NCI-H82 treated with DMSO at 0.1 percent for 48 hours (cell line): ENCODE measurements around the gene CACTIN.
"Not testable (repeated sequence)": the region's sequence is repeated elsewhere in the genome, so short reads cannot be mapped to it uniquely, and the experiment has no call there.

Experiments
- DNase-seq: peaks from one replicate; lab custom pipeline; 2025; ENCODE audit not compliant: unreplicated experiment; lab: John Stamatoyannopoulos, UW

CACTIN gene

GRCh38 chr19:3663838-3664237, 37.2 kb upstream of the CACTIN start:
- no peak for DNase-seq

DNA sequence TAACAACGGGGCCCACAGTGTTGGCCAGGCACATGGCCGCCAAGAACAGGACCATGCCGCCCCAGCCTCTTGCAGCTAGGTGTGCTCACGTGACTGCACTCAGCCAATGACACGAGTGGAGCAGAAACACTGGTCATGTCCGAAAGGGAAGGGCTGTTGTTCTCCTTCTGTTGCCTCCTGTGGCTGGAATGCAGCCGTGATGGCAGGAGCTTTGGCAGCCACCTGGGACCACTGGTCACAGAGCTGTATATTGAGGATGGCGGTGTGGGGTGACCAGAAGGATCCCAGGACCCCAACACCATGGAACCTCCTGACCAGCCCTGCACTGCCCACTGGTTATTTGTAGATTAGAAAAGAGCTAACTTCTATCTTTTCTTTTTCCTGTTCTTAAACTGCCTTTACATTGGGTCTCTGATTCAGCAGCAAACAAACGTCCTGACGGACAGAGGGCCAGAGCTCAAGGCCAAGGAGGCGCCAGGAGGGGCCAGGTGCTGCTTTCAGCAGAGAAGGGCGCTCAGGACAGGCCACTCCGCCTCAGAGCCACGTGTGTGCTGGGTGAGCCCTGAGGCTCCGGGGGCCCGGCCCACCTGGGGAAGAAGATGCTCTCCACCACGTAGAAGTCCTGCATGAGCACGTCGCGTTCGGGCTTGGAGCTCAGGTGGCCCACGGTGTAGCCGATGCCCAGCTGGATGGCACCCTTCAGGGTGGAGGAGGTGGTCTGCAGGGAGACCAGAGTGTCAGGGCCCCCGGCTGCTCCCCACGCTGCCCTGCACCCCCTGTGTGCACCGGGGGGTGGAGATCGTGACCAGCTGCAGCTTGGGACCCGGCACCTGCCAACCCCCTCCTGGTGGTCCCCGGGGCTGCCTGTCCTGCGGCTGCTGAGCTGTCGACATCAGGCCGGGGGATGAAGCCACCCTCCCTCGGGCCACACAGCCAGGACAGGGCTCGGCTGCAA, 35.0 kb upstream of the CACTIN start:
- DNase-seq: no peak

DNA sequence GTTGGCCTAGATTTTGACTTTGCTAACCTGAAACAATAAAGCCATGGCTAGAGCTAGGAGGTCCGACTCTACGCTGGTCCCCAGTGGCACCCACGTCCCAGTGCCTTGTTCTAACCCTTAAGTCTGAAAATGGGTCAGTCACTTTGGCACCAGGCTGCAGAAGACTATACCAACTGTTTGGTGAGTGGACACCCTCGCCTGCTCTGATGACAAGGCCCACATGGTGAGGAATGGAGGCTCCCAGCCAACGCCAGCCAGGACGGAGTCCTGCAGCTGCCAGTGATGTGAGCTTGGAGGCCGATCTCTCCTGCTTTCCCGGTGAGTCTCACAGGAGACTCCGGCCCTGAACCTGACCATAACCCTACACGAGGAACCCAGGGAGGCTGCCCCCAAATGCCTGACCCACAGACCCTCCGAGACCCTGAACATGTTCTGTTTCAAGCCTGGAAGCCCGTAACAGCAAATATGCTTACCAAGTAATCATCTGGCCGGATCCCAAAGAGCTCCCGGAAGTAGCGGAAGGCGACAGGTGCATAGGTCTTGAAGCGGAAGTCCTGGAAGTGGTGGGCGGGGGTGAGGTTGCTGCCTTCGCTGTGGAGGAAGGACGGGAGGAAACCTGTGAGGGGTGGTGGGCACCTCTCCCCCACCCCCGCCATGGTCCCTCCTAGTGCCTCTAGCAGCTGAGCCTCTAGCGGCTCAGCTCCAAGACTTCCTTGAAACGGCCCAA, 34.1 kb upstream of the CACTIN start:
- no peak for DNase-seq

DNA sequence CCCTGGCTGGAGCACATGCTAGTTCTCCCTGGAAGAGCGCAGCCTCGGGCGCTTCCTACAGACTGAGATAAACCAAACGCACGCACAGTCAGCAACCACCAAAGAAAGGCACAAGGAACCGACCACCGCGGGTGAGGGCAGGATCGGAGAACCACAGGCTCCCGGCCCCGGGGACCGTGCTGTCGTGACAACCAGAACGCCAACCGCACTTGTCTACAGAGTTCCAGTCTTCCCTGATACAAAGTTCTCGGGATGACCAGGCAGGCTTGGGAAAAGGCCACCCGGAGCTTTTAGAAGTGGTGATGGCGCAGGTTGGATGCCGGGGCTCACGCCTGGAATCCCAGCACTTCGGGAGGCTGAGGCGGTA, 33.1 kb upstream of the CACTIN start:
- DNase-seq: no peak

- DNase-seq: no peak
Observed at GRCh38 chr19:3658870-3659745, 32.5 kb upstream of the CACTIN start.

GRCh38 chr19:3658004-3658869, 31.6 kb upstream of the CACTIN start:
- DNase-seq: no peak

DNA sequence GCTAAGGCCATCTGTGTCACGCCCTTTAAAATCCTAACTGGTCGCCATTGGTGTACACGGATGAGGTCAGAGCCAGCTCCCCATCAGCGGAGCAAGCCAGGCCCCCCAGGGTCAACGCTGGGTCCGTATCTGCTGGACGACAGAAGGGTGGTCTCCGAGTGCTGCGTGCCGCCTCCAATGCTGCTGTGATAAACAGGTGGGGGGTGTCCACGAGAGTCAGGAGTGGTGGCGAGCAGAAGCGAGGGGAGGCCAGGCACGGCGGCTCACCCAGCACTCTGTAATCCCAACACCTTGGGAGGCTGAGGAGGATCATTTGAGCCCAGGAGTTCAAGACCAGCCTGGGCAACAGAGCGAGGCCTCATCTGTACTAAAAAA, 30.8 kb upstream of the CACTIN start:
- no peak for DNase-seq

GRCh38 chr19:3656747-3657394, 30.3 kb upstream of the CACTIN start:
- no peak for DNase-seq

DNA sequence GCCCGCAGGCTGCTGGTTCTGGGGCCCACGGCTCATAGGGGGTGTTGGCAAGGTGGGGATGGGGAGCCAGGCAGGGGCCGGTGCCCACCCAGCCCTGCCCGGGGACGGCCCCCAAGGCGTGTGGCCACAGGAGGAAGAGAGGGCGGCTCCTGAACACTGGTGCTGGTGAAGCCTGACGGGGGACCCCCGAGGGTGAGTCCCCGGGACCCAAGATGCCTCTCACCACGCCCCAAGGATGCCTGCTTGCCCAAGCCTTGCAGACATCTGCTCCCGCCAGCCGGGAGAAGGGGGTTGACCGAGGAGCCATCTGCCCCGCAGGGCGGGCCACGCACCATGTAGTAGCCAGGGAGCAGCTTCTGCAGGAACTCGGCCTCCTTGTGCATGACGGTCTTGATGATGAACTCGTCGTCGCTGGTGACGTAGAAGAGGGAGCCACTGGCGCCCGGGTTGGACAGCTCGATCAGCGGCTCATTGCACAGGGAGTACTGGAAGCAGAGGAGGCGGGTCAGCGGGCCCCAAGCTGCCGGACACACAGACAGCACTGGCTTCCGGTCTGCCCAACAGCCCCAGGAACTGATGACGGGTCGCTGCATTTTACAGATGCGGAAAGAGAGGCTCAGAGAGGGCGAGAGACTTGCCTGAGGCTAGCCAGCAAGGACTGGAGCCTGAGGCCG, 29.6 kb upstream of the CACTIN start:
- no peak for DNase-seq

GRCh38 chr19:3655402-3656072, 28.9 kb upstream of the CACTIN start:
- DNase-seq: peak; percentile 11

- no peak for DNase-seq
Observed at GRCh38 chr19:3653865-3654513, 27.4 kb upstream of the CACTIN start.

- no peak for DNase-seq
Observed at GRCh38 chr19:3653081-3653795, 26.6 kb upstream of the CACTIN start.

GRCh38 chr19:3652422-3652821, 25.8 kb upstream of the CACTIN start:
- no peak for DNase-seq

DNA sequence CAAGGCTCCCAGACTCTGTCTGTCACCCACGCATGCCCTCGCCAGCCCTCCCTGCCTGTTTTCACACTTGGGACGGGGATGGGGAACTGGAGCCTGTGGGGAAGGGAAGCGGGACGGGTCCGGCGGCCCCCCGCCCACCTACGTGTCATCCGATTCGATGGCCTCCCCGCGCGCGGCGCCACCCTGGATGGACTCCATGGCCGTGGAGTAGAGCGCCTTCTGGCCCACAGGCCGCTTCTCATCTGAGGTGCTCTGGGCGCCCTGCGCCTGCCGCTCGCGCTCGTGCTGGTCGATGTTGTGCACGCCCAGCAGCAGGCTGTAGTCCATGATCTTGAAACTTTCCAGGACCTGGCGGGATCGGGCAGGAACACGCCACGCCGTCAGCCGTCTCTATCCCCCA, 25.1 kb upstream of the CACTIN start:
- no peak for DNase-seq

GRCh38 chr19:3649888-3650287, 23.3 kb upstream of the CACTIN start:
- DNase-seq: no peak

DNA sequence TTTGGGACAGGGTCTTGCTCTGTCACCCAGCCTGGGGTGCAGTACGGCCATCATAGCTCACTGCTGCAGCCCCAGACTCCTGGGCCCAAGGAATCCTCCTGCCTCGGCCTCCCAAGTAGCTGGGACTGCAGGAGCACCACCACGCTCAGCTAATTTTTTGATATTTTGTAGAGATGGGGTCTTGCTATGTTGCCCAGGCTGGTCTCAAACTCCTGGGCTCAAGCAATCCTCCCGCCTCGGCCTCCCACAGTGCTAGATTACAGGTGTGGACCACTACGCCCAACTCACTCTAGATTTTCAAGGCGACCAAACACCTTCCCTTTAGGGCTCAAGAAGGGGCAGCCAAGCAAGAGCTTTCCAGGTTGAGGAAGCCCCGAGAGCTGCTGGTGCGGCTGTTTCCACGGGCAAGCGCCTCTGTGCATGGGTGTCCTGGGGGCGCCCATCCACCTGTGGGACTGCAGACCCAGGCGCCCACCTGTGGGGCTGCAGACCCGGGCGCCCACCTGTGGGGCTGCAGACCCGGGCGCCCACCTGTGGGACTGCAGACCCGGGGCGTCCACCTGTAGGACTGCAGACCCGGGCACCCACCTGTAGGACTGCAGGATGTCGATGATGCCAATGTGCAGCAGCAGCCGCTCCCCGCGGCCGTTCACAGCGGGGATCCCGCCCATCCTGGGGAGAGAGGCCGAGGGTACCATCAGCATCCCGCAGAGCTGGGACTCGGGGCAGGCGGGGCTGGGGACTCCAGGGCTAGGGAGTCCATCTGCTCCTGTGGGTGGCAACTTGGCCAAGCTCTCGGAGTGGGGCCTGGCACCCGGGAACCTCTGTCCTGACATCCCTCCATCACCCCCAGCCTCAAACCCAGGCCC, 21.7 kb upstream of the CACTIN start:
- no peak for DNase-seq

DNA sequence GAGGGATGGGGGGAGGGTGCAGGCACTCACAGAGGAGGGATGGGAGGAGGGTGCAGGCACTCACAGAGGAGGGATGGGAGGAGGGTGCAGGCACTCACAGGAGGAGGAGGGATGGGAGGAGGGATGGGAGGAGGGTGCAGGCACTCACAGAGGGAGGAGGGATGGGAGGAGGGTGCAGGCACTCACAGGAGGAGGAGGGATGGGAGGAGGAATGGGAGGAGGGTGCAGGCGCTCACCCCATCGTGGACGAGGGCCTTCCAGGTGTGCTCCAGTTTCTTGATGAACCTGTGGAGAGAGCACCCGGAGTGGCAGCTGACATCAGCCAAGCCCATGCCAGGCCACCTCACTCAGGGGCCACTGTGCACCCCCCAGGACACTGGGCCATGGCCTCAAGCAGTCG, 20.5 kb upstream of the CACTIN start:
- not testable (repeated sequence) for DNase-seq
